ENCODE data around the gene CHST9. TPM values are rescaled to one million over a fixed set of nuclear protein-coding genes. Genes with fewer than 3 reads are reported as not detected.

The CHST9 gene
- total RNA-seq, 1 experiment from 2014 or later: 19.2 TPM

DNA sequence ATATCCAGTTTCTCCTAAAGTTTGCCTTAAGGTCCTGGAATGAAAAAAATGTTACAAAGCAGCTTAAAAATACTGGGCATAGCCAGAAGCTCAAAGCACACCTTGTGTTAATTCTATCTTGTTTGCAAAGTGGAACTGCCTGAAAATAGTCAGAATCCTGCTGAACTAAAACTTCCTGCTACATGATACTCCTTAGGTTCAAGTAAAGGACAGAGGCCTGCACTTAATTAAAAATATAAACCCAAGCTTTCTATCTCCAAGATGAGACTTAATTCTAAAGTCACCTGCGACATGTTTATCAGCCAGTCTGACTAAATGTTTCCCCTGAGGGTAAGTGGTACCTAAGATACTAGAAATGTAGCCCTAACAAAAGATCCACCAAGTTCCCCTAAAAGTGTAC, 103.4 kb downstream of the CHST9 start:
- DNase-seq (ENCODE audit: low spot score) (no peak), ATAC-seq (no peak)
- Mint-ChIP-seq H3K9me3 (no peaks in the 10 kb centered on the region), H3K4me3 (no peak overlapping the region), H3K27me3 (ENCODE audit: low read depth) (no peaks in the 10 kb centered on the region), H3K36me3 (no peaks in the 10 kb centered on the region; the same call in 1 of the 2 replicates), H3K4me1 (peaks cover 5% of the 10 kb centered on the region; the same call in 1 of the 2 replicates), H3K27ac (no peak overlapping the region)
- CTCF ChIA-PET: no interaction called here
- TF ChIP-seq, protein P1, sequence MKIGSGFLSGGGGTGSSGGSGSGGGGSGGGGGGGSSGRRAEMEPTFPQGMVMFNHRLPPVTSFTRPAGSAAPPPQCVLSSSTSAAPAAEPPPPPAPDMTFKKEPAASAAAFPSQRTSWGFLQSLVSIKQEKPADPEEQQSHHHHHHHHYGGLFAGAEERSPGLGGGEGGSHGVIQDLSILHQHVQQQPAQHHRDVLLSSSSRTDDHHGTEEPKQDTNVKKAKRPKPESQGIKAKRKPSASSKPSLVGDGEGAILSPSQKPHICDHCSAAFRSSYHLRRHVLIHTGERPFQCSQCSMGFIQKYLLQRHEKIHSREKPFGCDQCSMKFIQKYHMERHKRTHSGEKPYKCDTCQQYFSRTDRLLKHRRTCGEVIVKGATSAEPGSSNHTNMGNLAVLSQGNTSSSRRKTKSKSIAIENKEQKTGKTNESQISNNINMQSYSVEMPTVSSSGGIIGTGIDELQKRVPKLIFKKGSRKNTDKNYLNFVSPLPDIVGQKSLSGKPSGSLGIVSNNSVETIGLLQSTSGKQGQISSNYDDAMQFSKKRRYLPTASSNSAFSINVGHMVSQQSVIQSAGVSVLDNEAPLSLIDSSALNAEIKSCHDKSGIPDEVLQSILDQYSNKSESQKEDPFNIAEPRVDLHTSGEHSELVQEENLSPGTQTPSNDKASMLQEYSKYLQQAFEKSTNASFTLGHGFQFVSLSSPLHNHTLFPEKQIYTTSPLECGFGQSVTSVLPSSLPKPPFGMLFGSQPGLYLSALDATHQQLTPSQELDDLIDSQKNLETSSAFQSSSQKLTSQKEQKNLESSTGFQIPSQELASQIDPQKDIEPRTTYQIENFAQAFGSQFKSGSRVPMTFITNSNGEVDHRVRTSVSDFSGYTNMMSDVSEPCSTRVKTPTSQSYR (CRISPR knock-in tag; IDR thresholded peaks at IDR 0.05): no peak
- TF ChIP-seq ZMAT4 (CRISPR knock-in tag; IDR thresholded peaks at IDR 0.05) (no peak), PRRX2 (CRISPR knock-in tag; IDR thresholded peaks at IDR 0.05) (no peak), ESRRA (CRISPR knock-in tag; IDR thresholded peaks at IDR 0.05; ENCODE audit: borderline replicate concordance) (no peak), ZBTB21 (CRISPR knock-in tag; IDR thresholded peaks at IDR 0.05; ENCODE audit: borderline replicate concordance) (no peak)
- POLR2A ChIA-PET: no interaction called here

- Mint-ChIP-seq H3K4me1 (peaks cover 20% of the 10 kb centered on the region), H3K27me3 (ENCODE audit: low read depth) (no peaks in the 10 kb centered on the region), H3K36me3 (no peaks in the 10 kb centered on the region; the same call in 1 of the 2 replicates), H3K4me3 (no peak overlapping the region), H3K27ac (no peak overlapping the region), H3K9me3 (no peaks in the 10 kb centered on the region)
- ChIA-PET CTCF (interaction anchor here (0.5 kb wide), 1 partner anchor 779 kb away, joined by 3 read pairs; no protein-coding TSS in a partner anchor), POLR2A (no interaction called here)
- no peak for ATAC-seq
- DNase-seq (ENCODE audit: low spot score): no peak
- TF ChIP-seq OVOL2 (CRISPR knock-in tag; IDR thresholded peaks at IDR 0.05; ENCODE audit: borderline replicate concordance) (no peak), SP1 (CRISPR knock-in tag; conservative IDR thresholded peaks at IDR 0.05) (no peak), ZNF512 (CRISPR knock-in tag; IDR thresholded peaks at IDR 0.05; ENCODE audit: borderline replicate concordance) (no peak), FOXP4 (CRISPR knock-in tag; IDR thresholded peaks at IDR 0.05) (no peak), MLX (CRISPR knock-in tag; IDR thresholded peaks at IDR 0.05) (no peak), CBFB (CRISPR knock-in tag; IDR thresholded peaks at IDR 0.05; ENCODE audit: low read depth) (no peak), IRF2 (CRISPR knock-in tag; IDR thresholded peaks at IDR 0.05; ENCODE audit: borderline replicate concordance, low read depth) (no peak), ZNF671 (CRISPR knock-in tag; IDR thresholded peaks at IDR 0.05) (no peak), FOXJ3 (CRISPR knock-in tag; IDR thresholded peaks at IDR 0.05; ENCODE audit: borderline replicate concordance) (no peak), ATF2 (CRISPR knock-in tag; IDR thresholded peaks at IDR 0.05; ENCODE audit: borderline replicate concordance, low read depth) (no peak), JUN (CRISPR knock-in tag; IDR thresholded peaks at IDR 0.05) (no peak), FOXP1 (CRISPR knock-in tag; IDR thresholded peaks at IDR 0.05; ENCODE audit: borderline replicate concordance) (no peak), GABPB1 (CRISPR knock-in tag; IDR thresholded peaks at IDR 0.05) (no peak), ZNF138 (CRISPR knock-in tag; conservative IDR thresholded peaks at IDR 0.05) (no peak)
- TF ChIP-seq, protein P2, sequence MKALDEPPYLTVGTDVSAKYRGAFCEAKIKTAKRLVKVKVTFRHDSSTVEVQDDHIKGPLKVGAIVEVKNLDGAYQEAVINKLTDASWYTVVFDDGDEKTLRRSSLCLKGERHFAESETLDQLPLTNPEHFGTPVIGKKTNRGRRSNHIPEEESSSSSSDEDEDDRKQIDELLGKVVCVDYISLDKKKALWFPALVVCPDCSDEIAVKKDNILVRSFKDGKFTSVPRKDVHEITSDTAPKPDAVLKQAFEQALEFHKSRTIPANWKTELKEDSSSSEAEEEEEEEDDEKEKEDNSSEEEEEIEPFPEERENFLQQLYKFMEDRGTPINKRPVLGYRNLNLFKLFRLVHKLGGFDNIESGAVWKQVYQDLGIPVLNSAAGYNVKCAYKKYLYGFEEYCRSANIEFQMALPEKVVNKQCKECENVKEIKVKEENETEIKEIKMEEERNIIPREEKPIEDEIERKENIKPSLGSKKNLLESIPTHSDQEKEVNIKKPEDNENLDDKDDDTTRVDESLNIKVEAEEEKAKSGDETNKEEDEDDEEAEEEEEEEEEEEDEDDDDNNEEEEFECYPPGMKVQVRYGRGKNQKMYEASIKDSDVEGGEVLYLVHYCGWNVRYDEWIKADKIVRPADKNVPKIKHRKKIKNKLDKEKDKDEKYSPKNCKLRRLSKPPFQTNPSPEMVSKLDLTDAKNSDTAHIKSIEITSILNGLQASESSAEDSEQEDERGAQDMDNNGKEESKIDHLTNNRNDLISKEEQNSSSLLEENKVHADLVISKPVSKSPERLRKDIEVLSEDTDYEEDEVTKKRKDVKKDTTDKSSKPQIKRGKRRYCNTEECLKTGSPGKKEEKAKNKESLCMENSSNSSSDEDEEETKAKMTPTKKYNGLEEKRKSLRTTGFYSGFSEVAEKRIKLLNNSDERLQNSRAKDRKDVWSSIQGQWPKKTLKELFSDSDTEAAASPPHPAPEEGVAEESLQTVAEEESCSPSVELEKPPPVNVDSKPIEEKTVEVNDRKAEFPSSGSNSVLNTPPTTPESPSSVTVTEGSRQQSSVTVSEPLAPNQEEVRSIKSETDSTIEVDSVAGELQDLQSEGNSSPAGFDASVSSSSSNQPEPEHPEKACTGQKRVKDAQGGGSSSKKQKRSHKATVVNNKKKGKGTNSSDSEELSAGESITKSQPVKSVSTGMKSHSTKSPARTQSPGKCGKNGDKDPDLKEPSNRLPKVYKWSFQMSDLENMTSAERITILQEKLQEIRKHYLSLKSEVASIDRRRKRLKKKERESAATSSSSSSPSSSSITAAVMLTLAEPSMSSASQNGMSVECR (CRISPR knock-in tag; IDR thresholded peaks at IDR 0.05; ENCODE audit: borderline replicate concordance): no peak
These were observed 109.3 kb downstream of the CHST9 start for GRCh38 chr18:27075828-27076227.

All from WTC11 (cell line).